Pancreas (tissue), 10 donors: ENCODE data around the gene SALL1. TPM values are rescaled to one million over a fixed set of nuclear protein-coding genes. Genes with fewer than 3 reads are reported as not detected.

Source experiments
- ATAC-seq, 4 donors: fragments of 200-7000 bp; cut with Tn5 transposase; one replicate each; pipeline versions ENCODE4 v1.8.0 to v1.9.1; 2020; ENCODE audit warnings: mild to moderate bottlenecking in 4 of 4, moderate library complexity in 4 of 4
- DNase-seq, 6 donors: peaks; one replicate each; pipeline ENCODE4 v3.0.0-alpha.2; 2020
- FAIRE-seq: peaks from 2 replicates; lab custom pipeline; 2012; peaks lifted over from hg19 to GRCh38; lab: Jason Lieb, UNC
- H3K27ac ChIP-seq, 4 donors: fragments of 200-600 bp; sonication (generic); 1 replicate in 3 of 4; 2 replicates in 1 of 4; pipeline versions ENCODE4 v1.5.0 to v1.8.0; 2020
- H3K27me3 ChIP-seq, 4 donors: fragments of 200-600 bp; one replicate each; pipeline ENCODE4 v1.8.0; 2021
- H3K36me3 ChIP-seq, 3 donors: fragments of 200-600 bp; sonication (generic) in 1 of 3; one replicate each; pipeline versions ENCODE4 v1.5.0 to v1.8.0; 2020 to 2021
- H3K4me1 ChIP-seq, 3 donors: fragments of 200-600 bp; one replicate each; pipeline ENCODE4 v1.8.0; 2021
- H3K4me3 ChIP-seq, 4 donors: fragments of 200-600 bp; sonication (generic) in 2 of 4; one replicate each; pipeline versions ENCODE4 v1.5.0 to v1.8.0; 2020 to 2021
- H3K9me3 ChIP-seq, 4 donors: fragments of 200-600 bp; one replicate each; pipeline ENCODE4 v1.8.0; 2021
- CTCF ChIP-seq, 4 donors: fragments of 200-600 bp; sonication (generic) in 3 of 4; IDR thresholded peaks; one replicate each; pipeline versions ENCODE4 v1.5.0 to v1.8.0; 2021; ENCODE audit warnings: antibody characterized with exemption in 4 of 4
- WGBS, 2 donors: extraction: QIAGEN DNeasy Blood & Tissue Kit; methylation state at CpG; one replicate each; pipeline ENCODE4 v1.1.7; 2013; 5-methylcytosine and 5-hydroxymethylcytosine counted together
- intact Hi-C, 3 donors: fragments of 100-400 bp; cut with DNase I; formaldehyde crosslinking; loops; one replicate each; pipeline versions ENCODE4 v1.11.1 to v1.14.2; 2022
- polyA plus RNA-seq, 2 donors: library from polyadenylated mRNA; stranded (reverse); fragments of 200-250 nt; gene quantifications; one replicate each; pipeline ENCODE4 v1.2.3, GENCODE V29; 2013
- total RNA-seq, 6 donors: library from RNA; stranded (reverse); fragmentation: NEBNext Ultra II Directional in 4 of 6; extraction: Animal tissue kit (Norgen Biotek cat#: 25700) in 4 of 6; gene quantifications; one replicate each; pipeline versions ENCODE4 v1.2.1 to v1.2.4, GENCODE V29; 2021 to 2023
- donor health status: healthy with polysubstance abuse.
- donor health status: DM: no; HTN: no; CAD: no; lungs with moderate emphysema.
- donor health status: DM: no; HTN: no; CAD: no.
- donor health status: control.
- donor health status: control.
- donor health status: Bipolar disorder and iron deficiency.
- donor health status: DM: yes; HTN: yes; CAD: no.
- donor health status: DM: no; HTN: no; CAD: no.
- donor health status: DM: no; HTN: no; CAD: no.
- donor health status: DM: yes; HTN: yes; CAD: no.

Gene SALL1
- total and polyA plus RNA-seq, 8 donors: 0.39 to 2.0 (median 0.62) TPM

- H3K36me3 ChIP-seq: no peaks in the 10 kb centered on the region
- no peak overlapping the region for H3K27ac ChIP-seq
- no peaks in the 10 kb centered on the region for H3K9me3 ChIP-seq
- no peaks in the 10 kb centered on the region for H3K4me1 ChIP-seq
- FAIRE-seq (no peak), ATAC-seq (no peak), DNase-seq (no peak)
- no peaks in the 10 kb centered on the region for H3K27me3 ChIP-seq
- no peak overlapping the region for H3K4me3 ChIP-seq
- intact Hi-C loops: no loop called here
- 65 to 72% methylated on average over 4 of the region's 4 CpGs for WGBS, 2 donors
- TF ChIP-seq CTCF (IDR thresholded peaks at IDR 0.05): no peak
These were observed 47.5 kb downstream of the SALL1 start for GRCh38 chr16:51103590-51103989.

GRCh38 chr16:51097729-51098128, 53.3 kb downstream of the SALL1 start:
- no peak overlapping the region for H3K4me3 ChIP-seq
- TF ChIP-seq CTCF (IDR thresholded peaks at IDR 0.05): no peak
- DNase-seq: no peak
- no peak for FAIRE-seq
- intact Hi-C loops: no loop called here
- no peaks in the 10 kb centered on the region for H3K9me3 ChIP-seq
- no peak for ATAC-seq
- H3K4me1 ChIP-seq: no peaks in the 10 kb centered on the region
- no peaks in the 10 kb centered on the region for H3K27me3 ChIP-seq
- no peak overlapping the region for H3K27ac ChIP-seq
- 63 to 73% methylated on average over 2 of the region's 2 CpGs for WGBS, 2 donors
- no peaks in the 10 kb centered on the region for H3K36me3 ChIP-seq

- Histone ChIP-seq H3K4me3 (no peak overlapping the region), H3K4me1 (no peaks in the 10 kb centered on the region), H3K27ac (no peak overlapping the region), H3K27me3 (no peaks in the 10 kb centered on the region), H3K36me3 (no peaks in the 10 kb centered on the region), H3K9me3 (no peaks in the 10 kb centered on the region)
- DNase-seq: no peak
- intact Hi-C loops: no loop called here
- 29 to 35% methylated on average over 16 of the region's 16 CpGs for WGBS, 2 donors
- FAIRE-seq: no peak
- ATAC-seq: no peak
- no peak for TF ChIP-seq CTCF (IDR thresholded peaks at IDR 0.05)
These were observed 55.0 kb downstream of the SALL1 start for GRCh38 chr16:51095890-51096626.

GRCh38 chr16:51095084-51095881, 55.8 kb downstream of the SALL1 start:
- Histone ChIP-seq H3K9me3 (no peaks in the 10 kb centered on the region), H3K36me3 (no peaks in the 10 kb centered on the region), H3K27ac (no peak overlapping the region), H3K4me1 (no peaks in the 10 kb centered on the region), H3K4me3 (no peak overlapping the region), H3K27me3 (no peaks in the 10 kb centered on the region)
- no peak for DNase-seq
- intact Hi-C loops: no loop called here
- no peak for ATAC-seq
- 41% methylated on average over 20 of the region's 20 CpGs for WGBS, 2 donors
- FAIRE-seq: no peak
- no peak for TF ChIP-seq CTCF (IDR thresholded peaks at IDR 0.05)
